NCI-H524 treated with DMSO at 0.1 percent for 48 hours (cell line): ENCODE measurements around the gene UBR4.

ENCODE experiments used
- DNase-seq: peaks from one replicate; lab custom pipeline; 2025; lab: John Stamatoyannopoulos, UW

UBR4 gene

GRCh38 chr1:19139711-19140110, 70.4 kb downstream of the UBR4 start:
- DNase-seq: no peak

GRCh38 chr1:19138958-19139581, 71.0 kb downstream of the UBR4 start:
- DNase-seq: no peak

GRCh38 chr1:19138331-19138730, 71.7 kb downstream of the UBR4 start:
- DNase-seq: no peak

GRCh38 chr1:19137158-19137557, 72.9 kb downstream of the UBR4 start:
- DNase-seq: no peak

- DNase-seq: no peak
Observed at GRCh38 chr1:19133360-19133759, 76.7 kb downstream of the UBR4 start.

- DNase-seq: no peak
Observed at GRCh38 chr1:19130468-19130867, 79.6 kb downstream of the UBR4 start.

GRCh38 chr1:19128968-19129514, 81.0 kb downstream of the UBR4 start:
- DNase-seq: no peak

GRCh38 chr1:19124273-19124672, 85.8 kb downstream of the UBR4 start:
- DNase-seq: no peak

- DNase-seq: no peak
Observed at GRCh38 chr1:19123837-19124236, 86.2 kb downstream of the UBR4 start.

GRCh38 chr1:19122668-19123067, 87.4 kb downstream of the UBR4 start:
- DNase-seq: no peak

GRCh38 chr1:19121192-19121591, 88.9 kb downstream of the UBR4 start:
- DNase-seq: no peak

- DNase-seq: no peak
Observed at GRCh38 chr1:19120070-19120469, 90.0 kb downstream of the UBR4 start.

GRCh38 chr1:19115082-19115808, 94.8 kb downstream of the UBR4 start:
- DNase-seq: no peak

- no peak for DNase-seq
Observed at GRCh38 chr1:19113697-19114092, 96.4 kb downstream of the UBR4 start.

GRCh38 chr1:19112891-19113696, 97.0 kb downstream of the UBR4 start:
- no peak for DNase-seq

- no peak for DNase-seq
Observed at GRCh38 chr1:19110257-19110927, 99.7 kb downstream of the UBR4 start.

GRCh38 chr1:19109545-19109944, 100.5 kb downstream of the UBR4 start:
- DNase-seq: no peak

- DNase-seq: no peak
Observed at GRCh38 chr1:19101244-19101643, 108.8 kb downstream of the UBR4 start.

GRCh38 chr1:19100028-19100427, 110.0 kb downstream of the UBR4 start:
- DNase-seq: no peak

- no peak for DNase-seq
Observed at GRCh38 chr1:19096990-19097389, 113.1 kb downstream of the UBR4 start.

GRCh38 chr1:19096036-19096833, 113.8 kb downstream of the UBR4 start:
- no peak for DNase-seq
